Iris pigment epithelial cell (primary cell): ENCODE data around the gene ANGPTL8.

ENCODE experiments used
- DNase-seq: peaks from one replicate; pipeline ENCODE4 v3.0.0-alpha.2; 2011; ENCODE audit warnings: low read depth

ANGPTL8 gene

GRCh38 chr19:11239377-11240000 lies at the start of gene ANGPTL8:
TSS of gene ANGPTL8 (plus strand) at chr19:11239619. CDS start at chr19:11239638, 19 bp downstream.
- DNase-seq, result no peak

- no peak for DNase-seq
Observed at GRCh38 chr19:11190501-11190900, 48.9 kb upstream of the ANGPTL8 start.

- DNase-seq, result peak; percentile 74
Observed at GRCh38 chr19:11191273-11191755, 48.1 kb upstream of the ANGPTL8 start.

GRCh38 chr19:11191934-11192333 lies 47.5 kb upstream of the ANGPTL8 start:
- no peak for DNase-seq

DNA sequence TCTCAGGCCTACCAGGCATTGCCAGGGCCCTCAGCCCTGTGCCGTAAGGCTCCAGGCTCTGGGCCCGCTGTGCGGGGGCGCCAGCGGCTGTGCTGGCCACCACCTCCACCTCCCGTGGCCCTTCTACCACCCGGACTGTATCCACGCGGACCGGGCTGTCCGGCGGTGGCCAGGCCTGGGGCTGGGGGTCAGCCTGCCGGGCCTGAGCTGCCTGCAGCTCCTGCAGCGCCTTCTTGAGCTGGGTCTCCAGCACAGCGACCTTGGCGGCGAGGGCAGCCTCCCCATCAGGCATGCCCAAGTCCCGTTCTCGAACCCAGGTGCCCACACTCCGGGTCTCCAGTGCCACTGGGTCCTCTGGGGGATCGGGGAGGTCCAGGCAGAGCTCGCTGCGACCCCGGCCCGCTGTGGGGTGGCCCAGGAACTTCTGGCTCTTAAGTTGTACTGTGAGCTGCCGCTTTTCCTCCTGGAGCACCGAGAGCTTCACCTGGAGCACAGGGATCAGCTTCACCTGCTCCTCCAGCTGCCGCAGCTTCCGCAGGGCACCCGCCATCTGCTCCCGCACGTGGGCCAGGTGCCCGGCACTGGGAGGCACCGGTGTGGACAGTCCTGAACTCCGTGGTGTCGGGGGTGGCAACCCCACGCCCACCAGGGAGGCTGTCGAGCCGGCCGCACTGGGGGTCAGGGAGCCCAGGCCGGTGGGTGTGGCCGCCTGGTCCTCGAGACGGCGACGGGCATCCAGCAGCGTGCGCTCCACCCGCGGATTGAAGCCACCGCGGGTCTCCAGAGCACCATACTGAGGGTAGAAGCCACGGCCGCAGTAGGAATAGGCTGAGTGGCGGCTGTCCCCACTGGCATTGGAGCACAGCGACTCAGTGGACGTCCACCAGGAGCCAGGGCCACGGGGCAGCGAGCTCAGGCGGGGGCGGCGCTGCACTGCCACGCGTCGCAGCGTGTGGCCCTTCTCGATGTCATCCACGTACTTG lies 46.2 kb upstream of the ANGPTL8 start:
- DNase-seq, result no peak

GRCh38 chr19:11194173-11194572 lies 45.2 kb upstream of the ANGPTL8 start:
- no peak for DNase-seq

GRCh38 chr19:11194656-11195558 lies 44.5 kb upstream of the ANGPTL8 start:
- peak; percentile 38 for DNase-seq

- no peak for DNase-seq
Observed at GRCh38 chr19:11195681-11196080, 43.7 kb upstream of the ANGPTL8 start.

DNA sequence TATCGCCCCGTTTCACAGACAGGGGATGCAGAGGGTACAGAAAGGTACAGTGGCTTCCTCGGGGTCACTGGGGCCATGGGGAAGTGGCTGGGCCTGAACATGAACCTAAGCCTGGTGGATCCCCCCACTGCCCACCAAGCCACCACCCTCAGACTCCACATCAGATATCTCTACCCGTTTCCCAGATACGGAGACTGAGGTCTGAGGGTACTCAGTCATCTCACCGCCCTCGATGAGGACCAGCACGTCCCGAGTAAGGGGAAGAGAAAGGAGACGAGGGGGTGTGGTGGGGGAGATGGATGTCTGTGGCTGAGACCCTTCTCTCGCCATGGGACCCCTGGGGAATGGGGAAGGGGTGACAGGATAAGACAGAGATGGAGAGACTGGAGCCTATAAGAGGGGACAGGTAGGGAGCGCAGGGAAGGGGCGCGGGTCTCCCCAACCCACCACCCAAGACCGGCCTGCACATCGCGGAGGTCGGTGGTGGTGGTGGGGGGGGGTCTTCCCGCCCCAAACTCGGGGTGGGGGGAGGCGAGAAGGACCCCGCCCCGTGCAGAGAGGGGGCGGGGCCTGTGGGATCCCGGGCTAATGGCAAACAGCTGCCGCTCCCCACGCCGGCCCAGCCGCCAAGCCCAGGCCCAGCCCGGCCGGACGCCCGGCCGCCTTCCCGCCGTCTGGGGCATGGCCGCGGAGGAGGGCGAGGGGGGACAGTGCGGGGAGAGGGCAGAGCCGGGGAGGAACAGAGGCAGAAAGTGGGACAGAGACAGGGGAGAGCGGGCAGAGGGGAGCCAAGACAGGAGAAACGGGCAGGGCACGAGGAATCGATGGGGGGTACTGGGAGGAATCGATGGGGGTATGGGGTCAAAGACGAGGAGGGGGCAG lies 42.8 kb upstream of the ANGPTL8 start:
- DNase-seq, result peak; percentile 51

GRCh38 chr19:11197291-11198174 lies 41.9 kb upstream of the ANGPTL8 start, which contains the start of gene KANK2:
TSS of gene KANK2 (minus strand) at chr19:11197545. CDS start at chr19:11194511, 3,034 bp downstream.
- peak; percentile 78 for DNase-seq

- DNase-seq, result no peak
Observed at GRCh38 chr19:11198175-11198534, 41.3 kb upstream of the ANGPTL8 start.

- no peak for DNase-seq
Observed at GRCh38 chr19:11198769-11199424, 40.5 kb upstream of the ANGPTL8 start.

DNA sequence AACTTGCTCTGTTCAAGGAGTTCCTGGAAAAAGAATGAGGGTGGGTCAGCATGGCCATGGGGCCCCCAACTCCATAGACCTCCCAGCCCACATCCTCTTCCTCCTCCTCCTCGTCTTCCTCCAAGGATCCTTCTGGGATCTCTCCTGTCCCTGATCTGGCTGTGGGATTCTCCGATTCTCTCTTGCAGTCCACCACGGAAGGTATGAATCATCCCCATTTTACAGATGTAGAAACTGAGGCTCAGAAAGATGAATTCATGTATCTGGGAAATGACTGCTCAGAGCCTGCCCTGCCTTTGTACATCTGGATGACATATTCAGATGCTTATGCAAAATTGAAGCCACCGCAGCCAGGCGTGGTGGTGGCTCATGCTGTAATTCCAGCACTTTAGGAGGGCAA lies 39.9 kb upstream of the ANGPTL8 start:
- no peak for DNase-seq

DNA sequence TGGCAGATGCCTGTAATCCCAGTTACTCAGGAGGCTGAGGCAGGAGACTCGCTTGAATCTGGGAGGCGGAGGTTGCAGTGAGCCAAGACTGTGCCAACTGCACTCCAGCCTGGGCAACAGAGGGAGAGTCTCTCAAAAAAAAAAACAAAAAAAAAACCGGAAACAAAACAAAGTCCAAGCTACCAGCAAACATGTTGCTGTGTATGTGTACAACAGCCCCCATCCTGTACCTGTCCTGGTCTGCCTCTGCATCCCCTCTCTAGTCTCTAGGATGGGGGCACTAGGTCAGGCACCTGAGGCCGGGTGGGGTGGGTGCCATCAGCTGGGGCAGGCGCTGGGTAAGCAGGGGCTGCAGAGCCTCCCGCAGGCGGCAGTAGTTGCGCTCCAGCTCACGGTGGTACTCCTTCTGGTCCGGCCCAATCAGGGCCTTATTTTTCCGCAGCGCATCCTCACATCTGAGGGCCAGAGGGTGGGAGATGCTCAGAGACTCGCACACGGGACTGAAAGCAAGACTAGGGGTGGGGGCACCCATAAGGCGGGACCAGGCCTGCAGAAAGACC lies 39.3 kb upstream of the ANGPTL8 start:
- no peak for DNase-seq

- DNase-seq, result no peak
Observed at GRCh38 chr19:11200931-11201330, 38.5 kb upstream of the ANGPTL8 start.

DNA sequence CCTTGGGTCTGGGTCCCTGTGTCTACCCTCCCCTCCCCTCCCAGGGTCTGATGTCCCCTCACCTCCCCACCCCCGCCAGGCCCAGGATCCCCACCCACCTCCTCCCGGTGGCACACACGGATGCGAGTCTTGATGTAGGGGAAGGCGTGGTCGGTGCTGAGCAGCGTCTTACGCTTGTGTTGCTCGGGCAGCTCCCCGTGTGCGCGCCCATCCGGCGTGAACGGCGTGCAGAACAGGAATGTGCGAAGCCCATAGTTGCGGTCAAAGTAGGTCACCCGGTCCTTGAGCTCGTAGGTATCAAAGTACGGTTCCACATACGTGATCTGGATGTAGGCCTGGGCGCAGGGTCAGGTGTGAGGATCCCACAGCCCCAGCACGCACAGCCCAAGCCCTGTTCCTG lies 37.6 kb upstream of the ANGPTL8 start:
- no peak for DNase-seq

DNA sequence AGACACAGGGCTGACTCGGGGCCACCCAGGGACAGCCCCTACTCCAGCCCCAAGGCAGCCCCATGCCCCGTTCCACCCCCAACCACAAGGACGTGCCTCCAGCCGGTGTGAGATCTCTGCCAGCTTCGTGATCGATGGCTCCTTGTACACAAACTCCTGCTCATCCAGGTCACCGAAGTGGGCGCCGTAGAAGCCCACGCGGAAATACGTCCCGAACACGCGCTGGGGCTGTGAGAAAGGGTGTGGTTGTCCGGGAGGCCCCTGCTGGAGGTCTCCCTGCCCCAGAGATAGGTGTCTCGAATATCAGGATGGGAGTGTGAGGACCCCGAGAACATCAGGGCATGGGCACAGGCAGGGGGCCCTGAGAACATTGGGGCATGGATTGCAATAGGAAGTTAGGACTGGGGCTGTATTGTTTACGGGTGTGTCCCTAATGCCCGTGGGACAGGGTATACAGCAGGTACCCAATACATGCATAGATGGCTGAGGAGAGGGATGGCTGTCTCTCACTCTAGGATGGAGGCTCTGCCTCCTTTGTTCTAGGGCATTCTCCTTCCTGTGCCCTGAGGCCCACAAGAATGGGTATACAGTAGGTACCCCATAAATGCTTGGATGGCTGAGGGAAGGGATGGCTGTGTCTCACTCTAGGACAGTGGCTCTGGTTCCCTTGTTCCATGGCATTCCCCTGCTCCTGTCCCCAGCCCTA lies 36.8 kb upstream of the ANGPTL8 start:
- no peak for DNase-seq
